Fibroblast of peridontal ligament (primary cell): ENCODE data around the gene RAD51B.

Source experiments
- DNase-seq: peaks from one replicate; pipeline ENCODE4 v3.0.0-alpha.2; 2010; ENCODE audit errors: extremely low read depth

The RAD51B gene

DNA sequence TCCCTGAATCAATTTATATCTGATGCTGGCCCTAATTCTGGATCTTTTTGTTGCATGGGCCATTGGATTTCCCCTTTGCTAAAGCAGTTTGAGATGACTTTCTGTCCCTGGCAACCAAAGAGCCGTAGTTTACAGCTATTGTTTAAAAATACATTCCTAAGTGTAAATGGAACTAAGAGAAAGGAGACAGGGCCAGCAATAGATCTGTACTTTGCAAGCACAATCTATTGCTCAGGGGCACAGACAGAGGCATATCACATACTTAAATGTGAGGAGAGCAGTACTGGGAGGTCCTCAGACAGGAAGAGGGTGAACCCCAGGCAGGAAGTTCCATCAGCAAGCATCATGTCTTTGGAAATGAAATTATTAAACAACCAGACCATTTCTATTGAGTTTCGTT lies 846.7 kb downstream of the RAD51B start:
- DNase-seq, result peak; percentile 60

DNA sequence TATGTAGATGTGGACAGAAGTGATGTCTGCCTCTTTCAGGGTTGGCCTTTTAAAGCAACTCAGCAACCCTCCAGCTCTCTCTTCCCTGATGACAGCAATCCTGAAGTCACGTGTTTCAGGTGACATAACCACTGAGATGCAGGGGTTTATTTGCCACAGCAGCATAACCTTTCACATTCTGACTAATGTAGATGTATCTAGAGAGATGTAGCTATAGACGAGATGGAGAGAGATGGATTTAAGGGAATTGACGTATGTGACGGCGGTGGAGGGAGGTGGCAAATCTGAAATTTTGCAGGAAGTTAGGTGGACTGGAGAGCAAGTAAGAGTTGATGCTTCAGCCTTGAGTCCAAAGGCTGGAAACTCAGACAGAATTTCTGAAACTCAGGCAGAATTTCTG lies 847.3 kb downstream of the RAD51B start:
- DNase-seq, result no peak

DNA sequence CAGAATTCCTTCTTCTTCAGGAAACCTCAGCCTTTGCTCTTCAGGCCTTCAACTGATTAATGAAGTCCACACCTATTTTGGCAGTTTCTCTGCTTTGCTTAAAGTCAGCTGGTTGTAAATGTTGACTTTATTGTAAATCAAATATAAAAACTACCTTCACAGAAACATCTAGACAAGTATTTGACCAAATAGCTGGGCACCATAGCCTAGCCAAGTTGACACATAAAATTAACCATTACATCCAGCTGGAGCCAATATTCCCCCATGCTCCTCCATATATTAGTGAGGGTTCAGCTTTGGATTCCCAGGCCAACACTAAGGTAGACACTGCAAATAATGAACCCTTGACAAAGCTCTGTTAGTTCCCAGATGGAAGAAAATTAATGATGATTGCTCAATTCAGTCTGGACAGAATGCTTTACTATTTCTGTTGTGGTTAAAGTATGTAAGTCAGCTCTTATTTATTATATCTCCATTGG lies 847.8 kb downstream of the RAD51B start:
- peak; percentile 76 for DNase-seq

DNA sequence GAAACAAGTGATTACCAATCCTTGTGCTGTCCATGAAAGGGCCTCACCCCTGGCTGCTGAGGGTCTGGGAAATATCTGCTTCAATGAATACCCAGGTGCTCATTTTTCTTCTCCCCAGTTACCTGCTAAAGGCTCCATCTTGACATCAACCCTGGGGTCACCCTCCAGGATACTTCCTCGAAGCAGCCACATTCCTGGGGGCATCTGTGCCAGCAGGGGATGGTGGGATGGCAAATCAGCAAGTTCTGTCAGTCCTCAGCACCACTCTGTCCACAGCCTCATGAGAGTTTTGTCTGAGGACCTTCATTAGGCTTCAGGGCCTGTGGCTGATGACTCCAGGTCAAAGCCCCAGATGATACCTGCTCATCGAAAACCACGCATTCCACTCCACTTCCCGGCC lies 848.4 kb downstream of the RAD51B start:
- DNase-seq, result no peak

DNA sequence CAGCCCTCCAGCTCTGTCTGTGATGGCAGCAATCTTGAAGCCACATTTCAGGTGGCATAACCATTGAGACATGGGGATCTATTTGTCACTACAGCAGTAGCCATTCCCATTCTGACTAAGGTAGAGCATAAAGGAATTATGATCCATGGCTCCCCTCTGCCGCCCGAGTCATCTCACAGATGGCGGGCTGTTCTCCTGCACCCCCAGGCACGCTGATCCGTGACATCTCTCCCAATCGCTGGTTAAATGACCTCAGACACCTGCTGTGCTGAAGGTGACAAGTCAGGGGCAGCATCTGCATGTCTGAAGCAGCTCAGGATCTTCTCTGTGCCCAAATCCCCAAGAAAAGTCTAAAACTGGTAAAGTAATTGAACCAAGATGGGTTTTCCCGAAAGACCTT lies 849.0 kb downstream of the RAD51B start:
- DNase-seq, result no peak

DNA sequence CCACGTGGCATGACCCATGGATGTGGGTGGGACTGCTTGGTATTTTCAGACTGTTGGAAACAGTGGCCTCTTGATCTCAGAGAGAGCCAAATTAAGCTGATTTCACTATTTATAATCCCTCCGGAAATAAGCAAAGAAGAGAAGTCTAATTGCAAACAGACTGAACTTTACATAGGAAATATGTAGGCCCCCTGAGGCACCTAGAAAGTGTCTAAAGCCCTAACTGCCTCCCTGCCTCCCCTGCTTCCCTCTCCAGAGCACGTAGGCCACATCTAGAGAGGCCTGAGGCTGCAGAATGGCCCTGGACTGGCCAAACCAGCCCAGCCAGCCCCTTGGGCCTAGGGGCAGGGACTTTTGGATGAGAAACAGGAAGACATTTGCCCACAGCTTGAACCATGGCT lies 849.5 kb downstream of the RAD51B start:
- peak; percentile 52 for DNase-seq

DNA sequence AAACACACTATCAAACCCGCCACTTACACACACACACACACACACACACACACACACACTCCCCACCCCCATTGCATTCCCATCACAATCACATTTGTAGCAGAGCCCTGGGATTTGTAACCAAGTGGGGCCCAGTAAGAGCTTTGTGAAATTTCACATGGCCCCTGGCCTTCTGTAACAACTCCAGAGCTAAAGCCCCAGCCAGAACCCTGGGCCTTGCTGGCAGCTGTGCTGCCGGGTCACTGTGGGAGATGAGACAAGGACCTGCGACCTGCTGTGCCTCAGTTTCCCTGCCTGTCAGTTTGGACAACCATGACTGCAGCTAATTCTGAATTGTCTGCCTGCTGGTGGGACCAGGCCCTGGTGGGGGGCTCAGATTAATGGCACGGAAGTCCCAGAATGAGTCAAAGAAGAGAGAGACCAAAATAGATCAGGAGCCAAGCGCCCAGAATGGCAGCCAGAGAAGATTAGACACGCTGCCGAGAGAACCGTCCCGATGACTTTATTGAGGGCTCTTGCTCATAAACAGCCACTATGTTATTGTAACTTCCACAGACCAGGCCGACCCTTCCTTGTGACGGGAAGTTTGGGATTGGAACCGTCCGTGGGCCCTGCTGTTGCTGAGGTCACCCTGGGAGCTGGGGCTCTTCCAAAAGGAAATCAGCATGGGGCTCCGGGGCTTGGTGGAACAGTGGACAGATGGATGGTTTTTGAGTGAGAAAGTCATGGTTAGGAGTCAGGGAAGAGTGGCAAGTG lies 850.2 kb downstream of the RAD51B start:
- DNase-seq, result no peak

DNA sequence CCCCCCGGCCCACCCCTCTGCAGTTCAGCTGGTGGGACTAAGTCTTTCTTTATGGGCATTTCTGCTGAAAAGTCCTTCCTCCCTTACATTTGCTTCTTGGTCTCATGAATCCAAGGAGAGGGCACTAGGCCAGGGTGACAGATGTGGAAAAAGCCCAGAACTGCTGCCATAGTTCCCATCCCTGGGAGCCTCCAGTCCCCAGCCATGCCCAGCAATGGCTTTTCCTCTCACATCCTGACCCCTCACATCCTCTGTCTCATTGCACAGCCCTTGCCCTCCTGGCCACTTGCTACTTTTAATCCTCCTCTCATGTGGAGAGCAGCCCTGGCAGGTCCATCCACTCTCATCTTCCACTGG lies 850.8 kb downstream of the RAD51B start:
- DNase-seq, result no peak

DNA sequence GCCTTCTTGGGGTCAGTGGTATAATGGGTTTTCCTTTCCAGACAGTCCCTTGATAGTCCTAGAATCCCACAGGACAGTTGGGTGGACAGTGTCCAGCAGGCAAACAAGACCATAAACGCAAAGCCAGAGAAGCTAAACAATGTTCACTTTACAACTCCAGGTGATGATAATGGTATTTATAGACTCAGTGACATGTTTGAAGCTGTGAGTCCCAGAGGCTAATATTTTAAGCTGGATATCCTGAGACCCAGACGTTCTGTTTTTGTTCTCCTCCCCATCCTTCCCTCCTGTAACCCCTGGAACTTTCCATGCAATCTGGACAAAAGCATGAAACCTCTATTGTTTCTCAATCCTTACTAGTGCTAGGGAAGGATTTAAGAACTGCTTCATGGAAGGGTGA lies 852.3 kb downstream of the RAD51B start:
- no peak for DNase-seq

DNA sequence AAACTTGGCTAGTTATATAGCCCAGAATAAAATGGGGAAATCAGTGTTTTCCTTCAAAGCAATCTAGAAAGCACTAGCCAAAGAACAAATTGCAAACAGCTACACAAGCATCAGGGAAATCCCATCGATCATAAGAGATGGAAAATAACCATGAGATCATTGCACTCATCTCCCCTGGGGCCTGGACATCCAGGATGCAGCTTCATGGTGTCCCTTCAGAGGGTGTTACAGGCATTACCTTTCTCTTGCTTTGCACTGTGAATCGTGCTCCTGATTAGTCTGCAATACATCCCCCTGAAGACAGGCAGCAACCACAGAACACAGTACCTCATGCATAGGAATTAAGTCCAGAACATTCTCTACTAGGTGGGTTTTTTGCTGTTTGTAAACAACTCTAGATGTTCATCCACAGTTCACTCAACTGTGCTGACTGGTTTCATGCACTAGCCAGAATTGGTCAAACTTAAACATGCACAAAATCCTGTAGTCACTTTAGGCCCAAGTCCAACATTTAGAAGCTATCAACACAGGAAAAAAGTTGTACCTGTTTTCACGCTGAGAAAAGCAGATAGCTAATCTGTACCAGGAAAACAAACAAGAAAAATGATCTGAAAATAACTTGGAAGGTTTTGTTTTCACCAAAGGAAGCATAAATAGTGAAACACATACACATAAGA lies 853.2 kb downstream of the RAD51B start:
- peak; percentile 65 for DNase-seq

DNA sequence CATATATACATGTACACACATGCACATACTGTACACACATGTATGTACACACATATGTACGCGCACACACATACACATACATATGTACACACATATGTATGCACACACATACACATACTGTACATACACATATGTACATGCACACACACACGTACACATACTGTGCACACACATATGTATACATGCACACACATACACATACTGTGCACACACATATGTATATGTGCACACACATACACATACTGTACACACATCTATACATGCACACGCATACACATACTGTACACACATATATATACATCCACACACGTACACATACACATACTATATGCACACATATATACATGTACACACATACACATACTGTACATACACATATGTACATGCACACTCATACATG lies 853.9 kb downstream of the RAD51B start:
- no peak for DNase-seq

DNA sequence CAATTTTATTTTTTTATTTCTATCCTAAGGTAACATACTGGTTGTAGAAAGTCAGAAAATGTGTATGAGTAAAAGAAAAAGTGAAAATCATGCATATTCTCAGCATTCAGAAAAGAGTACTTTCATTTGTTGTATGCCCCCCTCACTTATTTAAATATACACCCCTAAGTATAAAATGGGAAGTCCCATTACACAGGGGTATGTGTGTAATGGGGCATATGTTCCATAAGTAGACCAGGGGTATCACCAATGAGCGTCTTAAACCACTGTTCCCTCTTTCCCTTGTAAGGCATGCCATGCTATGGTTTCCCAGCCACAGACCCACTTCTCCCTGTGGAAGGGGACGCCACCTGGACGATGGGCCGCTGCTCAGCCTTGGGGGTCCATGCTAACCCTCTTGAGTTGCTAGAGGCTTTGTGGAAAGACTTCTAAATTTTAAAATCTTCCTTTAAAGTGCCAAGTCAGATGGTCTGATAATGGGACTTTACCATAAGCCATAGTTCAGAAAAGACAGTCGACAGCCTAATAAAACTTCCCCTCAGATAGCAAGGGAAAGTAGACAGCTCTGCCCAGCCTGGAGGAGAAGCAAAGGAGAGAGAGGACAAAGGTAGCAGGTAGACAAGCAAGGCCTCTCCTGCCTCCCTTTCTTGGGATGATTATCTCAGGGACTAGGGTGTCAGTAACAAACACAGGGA lies 855.1 kb downstream of the RAD51B start:
- DNase-seq, result no peak

DNA sequence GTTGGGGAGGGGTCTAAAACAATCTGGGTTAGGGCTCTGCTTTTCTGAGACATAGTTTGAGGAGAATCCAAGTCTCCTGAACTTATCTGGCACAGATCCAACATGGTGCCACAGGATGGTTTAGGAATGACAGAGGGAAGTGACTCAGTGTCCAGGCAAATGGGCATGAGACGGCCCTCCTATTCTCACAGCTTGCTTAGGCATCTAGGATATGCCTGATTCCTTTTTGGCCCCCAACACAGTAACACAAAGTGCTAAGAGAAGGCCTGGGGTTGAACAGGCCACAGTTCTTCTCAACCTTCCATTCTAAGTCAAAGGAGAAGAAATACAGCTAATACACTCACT lies 855.6 kb downstream of the RAD51B start:
- no peak for DNase-seq

DNA sequence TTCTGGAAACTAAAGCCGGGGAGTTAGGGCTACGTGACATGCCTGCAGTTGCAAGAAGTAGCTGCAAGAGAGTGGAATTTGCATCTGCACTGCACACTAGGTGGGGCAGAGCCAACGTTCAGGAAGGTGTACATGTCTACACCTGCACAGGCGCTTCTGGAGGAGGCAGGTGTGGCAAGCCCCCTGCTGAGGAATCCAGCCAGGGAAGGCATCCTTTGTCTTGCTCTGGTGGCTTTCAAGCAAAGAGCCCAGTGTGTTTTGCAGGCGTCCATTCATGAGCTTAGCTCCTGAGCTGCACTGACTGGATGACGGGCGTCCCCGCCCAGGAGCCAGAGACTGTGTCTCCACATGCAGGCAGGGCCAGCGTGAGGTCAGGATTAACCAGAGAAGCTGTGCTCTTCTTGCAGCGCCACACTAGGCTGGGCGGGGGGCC lies 856.9 kb downstream of the RAD51B start:
- DNase-seq, result no peak

DNA sequence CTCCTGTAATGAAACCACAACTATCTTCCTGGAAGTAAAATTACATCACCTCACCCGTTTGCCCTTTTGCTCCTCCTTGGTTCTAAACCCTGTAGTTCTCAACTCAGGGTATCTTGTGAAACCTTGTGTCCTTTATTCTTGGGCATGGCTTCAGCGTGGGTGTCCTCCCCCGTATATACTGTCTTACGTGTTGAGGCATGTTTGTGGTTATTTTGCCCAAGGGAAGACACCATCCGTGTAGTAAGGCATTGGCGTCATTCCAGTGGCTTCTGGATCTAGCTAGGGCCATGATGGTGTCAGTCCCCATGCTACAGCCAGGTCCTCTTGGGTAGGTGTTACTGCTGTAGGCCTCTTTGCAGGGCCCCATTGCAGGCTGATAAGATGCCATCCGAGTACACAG lies 857.9 kb downstream of the RAD51B start:
- no peak for DNase-seq

DNA sequence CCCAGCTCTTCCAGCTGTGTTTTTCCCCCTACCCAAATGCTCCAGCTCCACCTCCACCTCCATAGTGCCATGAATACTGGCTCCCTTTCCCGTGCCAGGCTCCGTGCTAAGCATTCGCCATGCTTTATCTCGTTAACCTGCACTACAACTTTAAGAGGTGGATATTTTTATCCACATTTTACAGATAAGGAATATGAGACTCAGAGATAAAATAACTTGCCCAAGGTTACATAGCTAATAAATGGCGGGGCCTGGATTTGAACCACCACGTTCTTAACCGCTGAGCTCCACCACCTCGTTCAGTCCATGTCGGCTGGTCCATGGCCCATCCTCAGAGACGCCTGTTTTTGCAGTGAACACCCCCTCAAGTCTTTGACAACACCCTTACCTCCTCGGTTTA lies 858.3 kb downstream of the RAD51B start:
- no peak for DNase-seq

DNA sequence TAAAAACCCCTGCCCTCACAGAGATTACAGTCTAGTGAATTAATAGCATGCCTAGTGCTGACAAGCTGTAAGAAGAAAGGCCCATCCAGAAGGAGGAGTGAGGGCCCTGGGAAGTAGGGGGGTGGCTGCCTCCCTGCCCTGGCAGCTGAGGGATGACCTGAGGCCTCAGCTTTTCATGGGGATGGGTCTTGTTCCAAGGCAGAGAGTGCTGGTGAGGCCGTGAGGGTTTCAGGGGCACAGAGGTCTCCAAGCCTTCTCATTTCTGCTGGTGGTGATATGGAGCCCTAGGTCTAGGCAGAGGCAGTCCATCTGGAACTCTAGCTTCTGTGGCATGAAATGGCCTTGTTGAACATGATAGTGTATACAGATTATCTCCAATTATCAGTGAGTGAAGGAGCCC lies 858.9 kb downstream of the RAD51B start:
- DNase-seq, result no peak

DNA sequence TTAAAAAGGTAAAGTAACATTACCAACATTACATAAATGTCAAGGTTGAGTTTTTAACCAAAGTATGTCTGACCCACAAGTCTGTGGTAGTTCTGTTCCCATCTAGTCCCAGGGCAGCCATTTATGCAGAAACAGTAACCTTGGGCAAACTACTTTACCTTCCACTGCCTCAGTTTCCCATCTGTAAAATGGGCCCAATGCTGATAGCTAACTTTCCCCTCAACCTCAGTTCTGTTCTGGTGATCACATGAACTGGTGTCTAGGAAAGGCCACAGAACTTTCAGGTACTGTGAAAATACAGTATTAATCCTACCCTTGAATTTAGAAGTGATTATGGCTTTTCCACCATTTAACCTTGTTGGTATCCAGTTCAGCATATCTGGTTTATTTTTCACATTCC lies 859.7 kb downstream of the RAD51B start:
- DNase-seq, result no peak

DNA sequence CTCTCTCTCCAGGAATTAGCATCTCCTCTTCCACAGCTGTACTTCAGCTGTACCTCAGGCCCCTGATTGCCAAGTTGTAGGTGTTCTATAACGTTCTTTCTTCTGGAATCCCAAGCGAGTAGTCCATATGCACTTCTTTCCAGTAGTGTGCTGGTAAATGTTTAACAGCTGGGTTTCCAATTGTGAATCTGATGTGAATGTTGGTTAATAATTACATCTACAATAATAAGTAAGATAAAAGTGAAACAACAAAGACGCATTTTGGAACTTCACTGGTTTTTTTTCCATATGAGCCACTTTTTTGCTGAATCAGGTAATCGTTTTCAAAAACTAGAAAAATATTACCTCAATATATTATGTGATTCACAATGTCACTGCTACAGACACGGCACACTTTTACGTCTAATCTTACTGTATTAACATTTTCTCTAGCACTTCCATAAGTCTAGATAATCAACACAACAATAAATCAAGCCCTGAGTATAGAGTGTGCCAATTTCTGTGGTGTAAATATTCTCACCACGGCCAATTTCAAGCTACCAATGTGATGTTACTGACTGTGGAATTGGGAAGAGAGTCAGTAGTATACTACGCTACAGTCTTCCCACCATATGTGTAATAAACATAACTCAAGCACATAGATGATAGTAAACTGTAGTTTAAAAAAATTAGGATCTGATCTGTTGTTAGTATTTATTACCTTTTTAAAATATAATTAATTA lies 860.3 kb downstream of the RAD51B start:
- DNase-seq, result no peak

DNA sequence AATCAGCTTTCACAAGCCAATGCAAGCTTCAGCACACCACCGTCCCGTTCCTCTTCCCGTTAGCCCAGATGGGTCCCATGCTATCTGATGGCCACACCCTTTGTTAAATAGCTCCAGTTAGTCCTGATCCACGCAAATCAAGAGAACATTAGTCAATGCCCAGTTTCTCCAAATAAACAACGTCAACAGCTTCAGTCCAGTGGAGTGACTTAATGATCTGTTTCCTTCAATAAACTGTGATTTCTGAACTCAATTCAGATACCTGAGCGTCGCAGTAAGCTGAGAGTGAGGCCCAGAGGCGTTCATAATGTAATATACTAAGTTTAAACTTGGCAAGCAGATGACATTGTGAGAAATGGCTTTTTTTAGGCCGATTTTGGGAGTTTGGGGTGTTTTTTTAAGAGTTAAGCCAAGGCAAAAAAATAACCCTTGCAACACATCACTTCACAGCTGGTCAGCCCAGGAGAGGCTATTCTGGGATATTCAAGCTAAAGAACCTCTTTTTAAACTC lies 861.0 kb downstream of the RAD51B start:
- DNase-seq, result peak; percentile 77

DNA sequence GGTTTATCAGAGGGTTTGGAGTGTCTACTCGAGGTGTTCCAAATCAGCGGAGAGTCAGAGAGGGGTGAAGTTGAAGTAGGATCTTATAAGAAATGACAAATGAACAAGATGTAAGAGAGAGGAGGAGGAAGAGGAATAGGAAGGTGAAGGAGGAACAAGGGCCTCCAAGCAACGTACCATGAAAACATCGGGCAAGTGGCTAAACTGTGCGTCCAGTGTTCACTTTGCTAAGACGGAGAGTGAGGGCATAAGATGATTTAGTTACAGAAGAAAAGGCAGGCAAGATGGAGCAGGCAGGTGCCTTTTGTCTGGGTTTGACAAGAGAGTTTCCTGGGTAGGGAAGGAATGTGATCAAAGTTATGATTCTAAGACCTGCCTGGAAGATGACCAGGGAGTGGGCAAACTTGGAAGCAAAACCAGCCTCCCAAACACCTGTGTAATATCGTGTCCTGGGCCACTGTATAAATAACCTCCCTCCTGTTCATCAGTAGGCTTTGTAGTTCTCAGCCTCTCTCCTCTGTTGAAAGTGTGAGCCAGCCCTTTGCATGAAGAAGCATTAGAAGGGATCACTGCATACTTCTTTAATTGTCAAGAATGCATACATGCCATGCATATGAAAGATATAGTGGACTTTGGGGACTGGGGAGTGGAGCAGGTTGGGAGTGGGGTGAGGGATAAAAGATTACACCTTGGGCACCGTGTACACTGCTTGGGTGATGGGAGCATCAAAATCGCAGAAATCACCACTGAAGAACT lies 861.9 kb downstream of the RAD51B start:
- no peak for DNase-seq
